Measurements from ENCODE around the gene RSPRY1. TPM values are rescaled to one million over a fixed set of nuclear protein-coding genes. Genes with fewer than 3 reads are reported as not detected.

RSPRY1 gene
- total RNA-seq, 2 experiments from 2014 or later: 24.6 to 30.2 TPM

DNA sequence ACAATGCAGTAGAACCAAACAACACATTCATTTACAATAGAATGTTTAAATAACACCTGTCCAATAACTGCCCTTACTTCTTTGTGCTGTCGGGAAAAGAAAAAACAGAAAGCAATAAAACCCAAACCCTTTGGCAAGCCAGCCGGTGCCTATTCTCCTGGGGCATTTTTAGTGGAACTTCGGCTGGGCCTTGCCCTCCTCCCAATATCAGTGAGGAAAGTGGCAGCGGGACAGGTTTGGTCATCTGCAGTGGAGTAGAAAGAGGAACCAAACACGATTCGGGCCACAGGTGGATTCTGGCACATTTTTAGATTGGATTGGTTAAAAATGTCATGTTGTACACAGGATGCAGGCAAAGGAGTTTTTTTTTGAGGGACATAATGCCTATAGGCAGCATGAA, 32.3 kb upstream of the RSPRY1 start:
- H3K4me3 Mint-ChIP-seq: no peak overlapping the region
- H3K9me3 Mint-ChIP-seq (ENCODE audit: low read depth): no peaks in the 10 kb centered on the region
- intact Hi-C loops (cut with DNase I, micrococcal nuclease): loop anchor here in 1 of 2 experiments (5.0 kb wide), 1 partner anchor 62 kb away; the partner anchor contains the start of gene CPNE2
- no peaks in the 10 kb centered on the region for H3K27me3 Mint-ChIP-seq
- peaks cover 21% of the 10 kb centered on the region for H3K4me1 Mint-ChIP-seq
- no peak for ATAC-seq
- peaks cover 43% of the 10 kb centered on the region for H3K36me3 Mint-ChIP-seq (ENCODE audit: low read depth)
- no peak overlapping the region for H3K27ac Mint-ChIP-seq
- DNase-seq: no peak
- CTCF ChIA-PET: no interaction called here
- POLR2A ChIA-PET: no interaction called here

DNA sequence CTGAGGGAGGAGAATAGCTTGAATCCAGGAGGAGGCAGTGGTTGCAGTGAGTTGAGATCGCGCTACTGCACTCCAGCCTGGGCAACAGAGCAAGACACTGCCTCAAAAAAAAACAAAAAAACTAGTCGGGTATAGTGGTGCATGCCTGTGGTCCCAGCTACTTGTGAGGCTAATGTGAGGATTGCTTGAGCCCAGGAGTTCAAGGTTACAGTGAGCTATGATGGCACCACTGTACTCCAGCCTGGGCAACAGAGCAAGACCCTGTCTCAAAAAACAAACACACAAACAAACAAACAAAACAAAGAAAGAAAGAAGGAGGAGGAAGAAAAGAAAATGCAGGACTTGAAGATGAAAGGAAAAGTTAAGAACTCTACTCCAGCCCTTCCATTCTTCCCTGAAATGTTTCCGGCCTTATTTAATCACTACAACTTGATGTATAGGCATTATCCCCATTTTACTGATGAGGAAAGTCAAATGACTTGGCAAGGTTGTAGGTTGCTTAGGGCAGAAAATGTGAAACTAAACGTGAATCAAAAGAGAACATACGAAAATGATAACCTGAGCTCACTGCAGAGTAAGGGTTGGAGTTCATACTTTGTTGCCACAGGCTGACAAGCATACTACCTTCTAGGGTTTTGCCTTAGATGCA, 30.3 kb upstream of the RSPRY1 start:
- H3K36me3 Mint-ChIP-seq (ENCODE audit: low read depth): peaks cover 56% of the 10 kb centered on the region
- H3K27ac Mint-ChIP-seq: no peak overlapping the region
- DNase-seq: no peak
- H3K4me1 Mint-ChIP-seq: peaks cover 23% of the 10 kb centered on the region
- H3K4me3 Mint-ChIP-seq: no peak overlapping the region
- CTCF ChIA-PET: interaction anchor here (0.7 to 1.2 kb wide), 3 partner anchors 12 to 63 kb away, joined by 3 to 5 read pairs (median 3); partner anchors contain the start of gene CPNE2
- no peaks in the 10 kb centered on the region for H3K27me3 Mint-ChIP-seq
- no peaks in the 10 kb centered on the region for H3K9me3 Mint-ChIP-seq (ENCODE audit: low read depth)
- ATAC-seq: peak; percentile 39
- intact Hi-C loops (cut with DNase I, micrococcal nuclease): no loop called here
- POLR2A ChIA-PET: no interaction called here

DNA sequence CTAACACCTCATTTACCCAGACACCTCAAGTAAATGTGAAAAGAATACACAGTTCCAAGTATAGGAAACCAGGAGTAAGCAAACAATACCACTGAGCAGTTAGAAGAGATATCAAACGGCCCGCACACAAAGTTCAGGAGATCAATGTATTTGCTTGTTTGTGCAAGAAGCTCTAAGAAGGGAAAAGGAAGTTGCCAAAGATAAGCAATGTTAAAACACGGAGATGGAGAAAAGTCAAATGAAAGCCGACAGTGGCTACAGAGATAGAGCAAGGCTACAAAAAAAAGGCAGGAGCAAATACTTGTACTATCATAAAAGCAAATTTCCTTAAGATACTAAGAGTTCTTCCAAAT, 29.8 kb upstream of the RSPRY1 start:
- no peak for DNase-seq
- CTCF ChIA-PET: interaction anchor here (1.0 to 1.2 kb wide), 2 partner anchors 19 to 64 kb away, joined by 3 to 5 read pairs; partner anchors contain the start of gene CPNE2
- POLR2A ChIA-PET: no interaction called here
- intact Hi-C loops (cut with DNase I, micrococcal nuclease): no loop called here
- Mint-ChIP-seq H3K27ac (no peak overlapping the region), H3K4me1 (peaks cover 23% of the 10 kb centered on the region), H3K4me3 (no peak overlapping the region), H3K9me3 (ENCODE audit: low read depth) (no peaks in the 10 kb centered on the region), H3K36me3 (ENCODE audit: low read depth) (peaks cover 61% of the 10 kb centered on the region), H3K27me3 (no peaks in the 10 kb centered on the region)
- ATAC-seq: no peak

DNA sequence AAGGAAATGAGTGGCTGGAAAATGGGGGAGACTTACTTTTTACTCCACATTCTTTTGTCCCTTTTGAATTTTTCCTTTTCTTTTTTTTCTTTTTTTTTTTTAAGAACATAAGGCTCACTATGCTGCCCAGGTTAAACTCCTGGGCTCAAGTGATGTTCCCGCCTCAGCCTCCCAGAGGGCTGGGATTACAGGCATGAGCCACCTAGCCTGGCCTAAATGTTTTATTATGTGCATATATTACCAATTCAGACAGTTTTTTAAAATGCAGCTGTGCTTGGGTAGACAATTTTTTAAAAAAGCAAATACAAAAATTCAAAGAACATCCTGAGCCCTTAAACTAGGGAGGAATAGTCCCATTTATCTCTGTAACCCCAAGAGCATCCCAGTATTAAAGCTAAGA, 28.6 kb upstream of the RSPRY1 start:
- Mint-ChIP-seq H3K27me3 (no peaks in the 10 kb centered on the region), H3K27ac (no peak overlapping the region), H3K9me3 (ENCODE audit: low read depth) (no peaks in the 10 kb centered on the region), H3K4me3 (no peak overlapping the region), H3K36me3 (ENCODE audit: low read depth) (peaks cover 54% of the 10 kb centered on the region), H3K4me1 (peaks cover 16% of the 10 kb centered on the region)
- ATAC-seq (no peak), DNase-seq (no peak)
- ChIA-PET CTCF (interaction anchor here (0.6 kb wide), 1 partner anchor 267 kb away, joined by 3 read pairs; no protein-coding TSS in a partner anchor), POLR2A (no interaction called here)
- intact Hi-C loops (cut with DNase I, micrococcal nuclease): no loop called here

DNA sequence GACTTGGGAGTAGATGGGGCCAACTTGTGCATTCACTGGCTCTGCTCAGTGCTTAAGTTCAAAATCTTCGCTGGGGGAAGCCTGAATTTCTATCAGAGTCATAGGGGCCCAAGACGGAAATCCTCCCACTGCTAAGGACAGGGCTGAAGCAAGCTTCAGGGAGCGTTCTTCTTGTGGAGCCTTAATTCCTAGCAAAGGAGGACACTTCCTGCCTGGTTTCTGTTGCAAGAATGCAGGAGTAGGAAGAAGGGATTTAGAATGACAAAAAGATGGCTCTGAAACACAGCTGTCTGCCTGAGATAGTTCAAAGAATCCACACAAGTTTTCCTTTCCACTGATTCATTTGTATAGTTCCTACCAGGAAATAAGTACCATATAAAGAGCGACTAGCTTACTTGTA, 26.7 kb upstream of the RSPRY1 start:
- Mint-ChIP-seq H3K27me3 (no peaks in the 10 kb centered on the region), H3K4me1 (peaks cover 13% of the 10 kb centered on the region), H3K4me3 (no peak overlapping the region), H3K27ac (no peak overlapping the region), H3K9me3 (ENCODE audit: low read depth) (no peaks in the 10 kb centered on the region), H3K36me3 (ENCODE audit: low read depth) (peaks cover 48% of the 10 kb centered on the region)
- intact Hi-C loops (cut with DNase I, micrococcal nuclease): no loop called here
- ATAC-seq: no peak
- ChIA-PET CTCF (interaction anchor here (1.1 kb wide), 1 partner anchor 75 kb away, joined by 3 read pairs; no protein-coding TSS in a partner anchor), POLR2A (no interaction called here)
- no peak for DNase-seq

- no peak overlapping the region for H3K4me3 Mint-ChIP-seq
- H3K27ac Mint-ChIP-seq: no peak overlapping the region
- H3K4me1 Mint-ChIP-seq: peaks cover 2% of the 10 kb centered on the region
- intact Hi-C loops (cut with DNase I, micrococcal nuclease): loop anchor here in 1 of 2 experiments (10.0 kb wide), 1 partner anchor 299 kb away; the partner anchor contains the start of gene SLC12A3
- ATAC-seq (no peak), DNase-seq (no peak)
- peaks cover 48% of the 10 kb centered on the region for H3K36me3 Mint-ChIP-seq (ENCODE audit: low read depth)
- ChIA-PET POLR2A (no interaction called here), CTCF (interaction anchor here (0.5 to 2.2 kb wide), 2 partner anchors 80 to 773 kb away, joined by 3 to 9 read pairs; no protein-coding TSS in a partner anchor)
- no peaks in the 10 kb centered on the region for H3K27me3 Mint-ChIP-seq
- H3K9me3 Mint-ChIP-seq (ENCODE audit: low read depth): no peaks in the 10 kb centered on the region
Observed at GRCh38 chr16:57163842-57164241, 22.3 kb upstream of the RSPRY1 start.

DNA sequence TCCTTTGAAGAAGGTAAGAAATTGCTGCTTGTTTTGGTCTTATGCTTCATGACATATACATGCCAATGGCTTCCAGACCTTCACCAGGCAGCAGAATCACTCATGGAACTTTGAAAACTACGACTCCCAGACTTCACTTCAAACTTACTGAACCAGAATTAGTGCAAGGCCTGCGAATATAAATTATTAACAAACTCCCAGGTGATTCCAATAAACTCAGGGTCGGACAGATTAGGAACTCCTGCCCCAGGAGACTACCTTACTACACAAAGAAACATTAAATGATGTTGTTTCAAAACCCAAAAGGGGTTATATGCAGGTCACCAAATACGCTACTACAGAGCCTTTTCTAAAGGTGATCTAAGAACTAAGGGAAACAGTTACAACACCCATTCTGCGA, 20.6 kb upstream of the RSPRY1 start:
- Mint-ChIP-seq H3K4me1 (no peaks in the 10 kb centered on the region), H3K27me3 (no peaks in the 10 kb centered on the region), H3K9me3 (ENCODE audit: low read depth) (no peaks in the 10 kb centered on the region), H3K36me3 (ENCODE audit: low read depth) (peaks cover 39% of the 10 kb centered on the region), H3K27ac (no peak overlapping the region), H3K4me3 (no peak overlapping the region)
- no peak for DNase-seq
- intact Hi-C loops (cut with DNase I, micrococcal nuclease): loop anchor here in 1 of 2 experiments (10.0 kb wide), 1 partner anchor 301 kb away; the partner anchor contains the start of gene SLC12A3
- CTCF ChIA-PET: interaction anchor here (0.7 to 2.2 kb wide), 3 partner anchors 29 to 81 kb away, joined by 3 to 9 read pairs (median 3); no protein-coding TSS in a partner anchor
- no peak for ATAC-seq
- POLR2A ChIA-PET: interaction anchor here (0.6 kb wide), 1 partner anchor 15 kb away, joined by 3 read pairs; no protein-coding TSS in a partner anchor

- H3K36me3 Mint-ChIP-seq (ENCODE audit: low read depth): peaks cover 40% of the 10 kb centered on the region
- H3K9me3 Mint-ChIP-seq (ENCODE audit: low read depth): no peaks in the 10 kb centered on the region
- H3K27me3 Mint-ChIP-seq: no peaks in the 10 kb centered on the region
- intact Hi-C loops (cut with DNase I, micrococcal nuclease): loop anchor here in 1 of 2 experiments (10.0 kb wide), 1 partner anchor 301 kb away; the partner anchor contains the start of gene SLC12A3
- CTCF ChIA-PET: interaction anchor here (1.3 kb wide), 1 partner anchor 78 kb away, joined by 3 read pairs; no protein-coding TSS in a partner anchor
- DNase-seq: no peak
- H3K27ac Mint-ChIP-seq: no peak overlapping the region
- no peaks in the 10 kb centered on the region for H3K4me1 Mint-ChIP-seq
- H3K4me3 Mint-ChIP-seq: no peak overlapping the region
- POLR2A ChIA-PET: interaction anchor here (0.6 kb wide), 1 partner anchor 15 kb away, joined by 3 read pairs; no protein-coding TSS in a partner anchor
- ATAC-seq: no peak
Observed at GRCh38 chr16:57165938-57166337, 20.2 kb upstream of the RSPRY1 start.

GRCh38 chr16:57166451-57166850, 19.7 kb upstream of the RSPRY1 start:
- Mint-ChIP-seq H3K27ac (no peak overlapping the region), H3K4me3 (no peak overlapping the region), H3K27me3 (no peaks in the 10 kb centered on the region), H3K36me3 (ENCODE audit: low read depth) (peaks cover 41% of the 10 kb centered on the region), H3K4me1 (no peaks in the 10 kb centered on the region), H3K9me3 (ENCODE audit: low read depth) (no peaks in the 10 kb centered on the region)
- ATAC-seq: no peak
- intact Hi-C loops (cut with DNase I, micrococcal nuclease): loop anchor here in 1 of 2 experiments (10.0 kb wide), 1 partner anchor 302 kb away; the partner anchor contains the start of gene SLC12A3
- POLR2A ChIA-PET: interaction anchor here (0.5 to 0.6 kb wide), 3 partner anchors 16 to 378 kb away, joined by 3 read pairs; no protein-coding TSS in a partner anchor
- no peak for DNase-seq
- CTCF ChIA-PET: interaction anchor here (1.3 to 1.5 kb wide), 2 partner anchors 38 to 79 kb away, joined by 3 to 5 read pairs; no protein-coding TSS in a partner anchor

DNA sequence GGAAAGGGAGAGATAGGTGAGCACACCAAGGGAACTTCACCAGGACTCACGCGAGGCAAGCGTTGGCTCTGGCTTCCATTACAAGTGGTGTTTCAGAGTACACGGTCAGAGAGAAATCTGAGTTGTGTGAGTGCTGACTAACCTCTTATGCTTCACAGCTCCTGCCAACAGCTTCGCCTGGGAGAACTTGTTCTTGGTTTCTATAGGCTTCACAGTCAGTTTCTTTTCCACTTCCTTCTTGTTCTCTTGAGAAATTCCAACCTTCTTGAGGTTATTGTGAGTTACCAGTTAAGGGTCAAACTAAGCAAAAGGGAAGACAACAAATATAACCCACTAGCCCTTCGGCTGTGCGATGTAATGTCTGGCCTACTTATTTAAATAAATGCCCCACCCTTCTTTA, 19.2 kb upstream of the RSPRY1 start:
- ChIA-PET CTCF (interaction anchor here (1.1 to 1.5 kb wide), 3 partner anchors 39 to 83 kb away, joined by 3 to 8 read pairs (median 5); no protein-coding TSS in a partner anchor), POLR2A (interaction anchor here (0.5 to 0.6 kb wide), 2 partner anchors 59 to 377 kb away, joined by 3 read pairs; no protein-coding TSS in a partner anchor)
- H3K27me3 Mint-ChIP-seq: no peaks in the 10 kb centered on the region
- H3K36me3 Mint-ChIP-seq (ENCODE audit: low read depth): peaks cover 44% of the 10 kb centered on the region
- ATAC-seq (no peak), DNase-seq (no peak)
- H3K4me1 Mint-ChIP-seq: no peaks in the 10 kb centered on the region
- H3K9me3 Mint-ChIP-seq (ENCODE audit: low read depth): no peaks in the 10 kb centered on the region
- H3K27ac Mint-ChIP-seq: no peak overlapping the region
- no peak overlapping the region for H3K4me3 Mint-ChIP-seq
- intact Hi-C loops (cut with DNase I, micrococcal nuclease): loop anchor here in 1 of 2 experiments (10.0 kb wide), 1 partner anchor 302 kb away; the partner anchor contains the start of gene SLC12A3

DNA sequence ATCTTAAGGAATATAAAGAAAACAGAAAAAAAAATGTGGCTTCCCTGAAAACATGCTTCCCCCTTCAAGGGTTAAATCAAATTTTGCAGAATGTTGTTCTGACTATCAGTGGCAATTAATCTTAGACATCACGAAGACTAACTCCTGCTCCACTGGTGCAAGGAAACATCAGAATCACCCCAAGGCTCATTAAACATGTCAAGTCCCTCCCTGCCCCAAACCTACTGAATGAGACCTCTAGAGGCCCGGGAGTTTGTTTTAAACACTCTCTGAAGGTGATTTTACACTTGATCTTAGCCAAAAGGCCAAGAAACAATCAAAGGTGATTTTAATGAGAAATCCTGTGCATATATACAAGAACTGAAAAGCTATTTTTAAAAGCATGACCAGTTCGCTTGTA, 18.6 kb upstream of the RSPRY1 start:
- H3K4me3 Mint-ChIP-seq: no peak overlapping the region
- POLR2A ChIA-PET: no interaction called here
- DNase-seq: no peak
- no peak for ATAC-seq
- no peaks in the 10 kb centered on the region for H3K27me3 Mint-ChIP-seq
- no peaks in the 10 kb centered on the region for H3K9me3 Mint-ChIP-seq (ENCODE audit: low read depth)
- no peak overlapping the region for H3K27ac Mint-ChIP-seq
- intact Hi-C loops (cut with DNase I, micrococcal nuclease): loop anchor here in 1 of 2 experiments (10.0 kb wide), 1 partner anchor 303 kb away; the partner anchor contains the start of gene SLC12A3
- CTCF ChIA-PET: interaction anchor here (0.7 to 1.5 kb wide), 10 partner anchors 11 to 216 kb away, joined by 3 to 8 read pairs (median 3); no protein-coding TSS in a partner anchor
- peaks cover 47% of the 10 kb centered on the region for H3K36me3 Mint-ChIP-seq (ENCODE audit: low read depth)
- H3K4me1 Mint-ChIP-seq: no peaks in the 10 kb centered on the region

Data from activated CD4-positive, alpha-beta T cell treated with anti-CD3 and anti-CD28 coated beads for 36 hours (primary cell).